Stimulated activated CD4-positive, alpha-beta T cell treated with anti-CD3 and anti-CD28 coated beads, Interleukin-1b, Interleukin-23, amount 100 ng/mL, for 48 hours (primary cell): ENCODE results near the gene MYO6.

Experiments
- DNase-seq: peaks from one replicate; pipeline ENCODE4 v3.0.0-alpha.2; 2020

Gene MYO6

DNA sequence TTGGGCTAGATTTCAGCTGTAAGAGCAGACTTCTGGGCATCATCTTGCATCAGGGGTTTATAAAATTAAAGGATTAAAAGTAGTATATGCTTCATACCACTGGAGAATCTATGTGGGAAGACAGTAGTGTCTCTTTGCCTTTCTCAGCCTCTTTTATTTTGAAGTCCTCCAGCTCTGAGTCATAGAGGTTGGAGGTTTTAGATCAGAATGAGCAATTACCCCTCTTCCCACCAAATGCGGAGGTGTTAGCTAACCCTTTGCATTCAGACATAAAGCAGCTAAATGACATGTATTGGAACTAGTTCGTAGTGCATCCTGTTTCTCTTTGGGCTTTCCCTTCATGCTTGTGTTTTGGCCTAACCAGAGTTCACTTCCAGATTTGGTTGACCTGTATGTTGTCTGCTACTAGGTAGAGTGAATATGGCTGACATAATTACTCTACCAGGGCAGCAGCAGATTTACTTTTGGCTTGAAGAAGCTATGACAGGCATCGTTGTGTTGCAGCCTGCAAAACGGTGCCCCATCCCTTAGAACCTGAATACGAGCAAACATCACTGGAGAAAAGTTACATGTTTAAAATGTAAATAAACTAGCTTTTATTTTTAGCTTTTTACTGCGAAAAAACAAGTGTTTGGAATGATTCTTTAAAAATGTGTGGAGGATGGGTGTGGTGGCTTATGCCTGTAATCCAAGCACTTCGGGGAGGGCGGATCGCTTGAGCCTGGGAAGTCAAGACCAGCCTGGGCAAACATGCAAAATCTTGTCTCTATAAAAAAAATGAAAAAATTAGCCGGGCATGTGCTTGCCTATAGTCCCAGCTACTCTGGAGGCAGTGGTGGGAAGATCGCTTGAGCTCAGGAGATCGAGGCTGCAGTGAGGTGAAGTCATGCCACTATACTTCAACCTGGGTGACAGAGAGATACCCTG lies 82.2 kb downstream of the MYO6 start:
- peak; percentile 27 for DNase-seq

DNA sequence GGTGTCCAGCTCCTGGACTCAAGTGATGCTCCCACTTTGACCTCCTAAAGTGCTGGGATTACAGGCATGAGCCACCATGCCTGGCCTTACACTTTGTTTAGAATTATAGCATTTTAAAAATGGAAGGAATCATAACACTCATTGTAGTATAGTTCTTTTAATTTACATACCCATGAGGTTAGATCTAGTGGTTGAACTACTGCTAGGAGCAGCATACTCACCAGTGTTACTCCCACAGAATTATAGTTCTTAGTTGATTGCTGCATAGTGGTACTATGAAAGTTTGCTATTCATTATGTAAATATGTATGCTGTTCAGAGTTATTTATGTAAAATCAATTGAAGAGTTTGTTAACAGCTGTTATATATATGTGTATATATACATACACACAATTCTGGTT lies 85.4 kb downstream of the MYO6 start:
- DNase-seq: no peak

DNA sequence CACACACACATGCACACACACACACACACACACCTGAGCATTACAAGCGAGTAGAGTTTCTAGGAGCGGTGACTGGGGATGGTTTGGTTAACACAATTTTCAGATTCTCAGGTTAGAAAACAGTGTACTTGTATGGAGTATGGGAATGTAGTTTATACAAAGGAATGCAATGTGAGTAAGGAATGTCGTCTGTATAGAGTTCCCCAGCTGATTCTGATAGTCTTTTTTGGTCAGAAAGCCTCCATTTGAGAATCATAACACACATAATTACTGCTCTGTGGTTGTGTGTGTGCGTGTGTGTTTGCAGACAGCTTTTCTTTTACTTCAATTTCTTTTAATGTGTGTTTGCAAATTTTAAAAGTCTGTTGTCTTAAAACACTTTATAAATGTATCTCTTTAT lies 93.2 kb downstream of the MYO6 start:
- no peak for DNase-seq

DNA sequence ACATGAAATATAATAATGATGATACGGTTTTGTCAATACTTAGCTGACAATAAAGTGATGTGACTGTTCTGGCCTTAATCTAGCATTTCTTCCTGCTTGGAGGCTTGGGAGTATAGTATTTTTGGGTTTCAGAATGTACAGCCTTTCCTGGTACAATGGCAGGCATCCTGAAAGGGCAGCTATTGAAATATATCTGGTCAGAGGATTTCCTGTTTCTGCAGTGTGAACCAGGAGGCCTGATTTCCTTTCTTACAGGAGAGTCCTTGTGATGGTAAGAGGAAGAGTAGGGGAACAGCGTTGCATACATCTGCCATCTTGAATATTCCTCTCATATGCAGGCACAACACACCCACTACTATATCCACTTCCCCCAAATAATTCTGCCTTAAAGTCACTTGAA lies 93.7 kb downstream of the MYO6 start:
- no peak for DNase-seq

DNA sequence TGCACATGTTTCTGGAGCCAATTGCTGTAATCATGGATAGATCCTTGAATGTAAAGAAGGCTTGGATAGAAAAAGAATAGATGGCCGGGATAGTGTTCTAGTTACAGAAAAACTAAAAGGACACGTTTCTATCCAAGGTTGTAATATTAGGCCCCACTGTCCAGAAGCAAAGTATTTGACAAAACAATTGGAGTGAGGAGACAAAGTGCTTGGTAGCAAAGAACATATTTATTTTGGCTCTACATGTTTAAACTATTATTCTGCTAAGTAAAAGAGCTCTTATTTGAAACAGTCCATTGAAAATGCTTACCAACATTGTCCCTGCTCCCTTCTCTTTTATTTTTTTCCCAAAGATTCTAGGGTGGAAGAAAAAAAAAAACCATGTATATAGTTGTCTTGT lies 94.4 kb downstream of the MYO6 start:
- DNase-seq: no peak

DNA sequence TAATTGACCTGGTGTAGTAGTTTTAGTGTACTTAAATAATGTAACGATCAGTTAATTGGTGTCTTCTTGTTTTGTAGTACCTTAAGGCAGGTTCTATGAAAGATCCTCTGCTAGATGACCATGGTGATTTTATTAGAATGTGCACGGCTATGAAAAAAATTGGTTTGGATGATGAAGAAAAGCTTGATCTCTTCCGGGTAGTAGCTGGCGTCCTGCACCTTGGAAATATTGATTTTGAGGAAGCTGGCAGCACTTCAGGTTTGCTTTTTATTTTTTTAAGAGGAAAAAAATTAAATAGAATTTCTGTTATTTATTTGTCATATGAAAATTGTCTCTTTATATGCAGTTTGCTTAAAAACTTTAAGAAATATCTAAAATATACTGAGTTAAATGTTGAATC lies 99.2 kb downstream of the MYO6 start:
- no peak for DNase-seq

DNA sequence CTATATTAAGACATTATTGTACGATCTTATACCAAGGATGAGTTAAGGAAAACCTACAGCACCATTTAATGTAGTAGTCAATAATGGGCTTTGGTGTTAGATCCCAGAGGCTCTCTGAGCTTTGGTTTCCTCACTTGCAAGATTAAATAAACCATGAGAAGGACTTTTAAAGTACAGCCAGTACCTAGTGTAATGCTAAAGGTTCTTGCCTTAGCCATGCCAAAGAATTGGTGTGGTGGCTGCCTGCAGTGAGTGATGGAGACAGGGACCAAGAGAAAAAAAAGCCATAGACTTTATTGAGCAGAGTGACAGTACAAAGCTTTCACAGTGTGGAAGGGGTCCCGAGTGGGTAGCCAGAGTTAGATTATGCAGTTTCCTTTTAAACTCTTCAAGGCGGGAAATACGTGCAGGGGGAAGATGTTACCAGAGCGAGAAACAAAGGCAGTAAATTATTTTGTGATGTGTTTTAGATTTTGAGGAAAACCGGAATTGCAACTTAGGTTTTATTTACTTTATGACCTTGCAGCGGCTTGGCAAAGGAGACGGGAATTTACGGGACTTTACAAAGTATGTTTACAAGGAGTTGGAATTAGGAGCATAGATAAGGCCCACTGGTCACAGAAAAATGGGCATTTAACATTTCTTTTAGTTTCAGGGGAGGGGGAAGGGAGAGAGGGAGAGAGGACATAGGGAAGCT lies 100.4 kb downstream of the MYO6 start:
- DNase-seq: no peak

DNA sequence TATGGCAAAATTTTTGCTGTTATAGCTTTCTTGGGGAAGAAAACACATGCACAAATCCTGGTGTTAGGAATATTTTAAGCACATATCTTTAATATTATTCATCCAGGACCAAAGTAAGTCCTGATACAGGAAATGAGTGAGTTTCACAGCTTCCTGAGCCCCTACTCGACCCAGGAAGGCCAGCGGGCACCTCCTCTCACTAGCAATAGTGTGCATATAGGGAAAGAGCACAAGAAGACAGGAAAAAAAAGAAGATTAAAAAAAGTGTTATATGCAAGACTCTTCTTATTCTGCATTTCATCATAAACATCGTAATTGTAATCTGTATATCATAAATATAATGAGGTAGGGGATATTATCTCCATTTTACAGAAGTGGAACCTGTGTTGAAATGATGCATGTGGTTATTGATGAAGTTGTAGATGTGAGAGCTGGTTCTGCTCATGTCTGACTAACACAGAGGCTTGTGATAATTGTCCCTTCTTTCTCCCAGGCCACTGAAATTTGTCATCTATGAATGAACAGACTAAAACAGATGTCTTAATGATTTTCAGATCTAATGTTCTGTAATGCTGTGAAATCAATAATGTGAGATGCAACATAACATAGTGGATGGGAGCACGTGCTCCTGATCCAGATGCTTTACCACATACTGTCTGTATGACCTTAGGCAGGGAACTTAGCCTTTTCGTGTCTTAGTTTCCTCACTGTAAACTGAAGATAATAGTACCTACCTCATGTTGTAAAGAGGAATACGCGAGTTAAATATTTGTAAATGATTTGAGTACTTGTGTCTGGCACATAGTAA lies 101.2 kb downstream of the MYO6 start:
- DNase-seq: no peak

DNA sequence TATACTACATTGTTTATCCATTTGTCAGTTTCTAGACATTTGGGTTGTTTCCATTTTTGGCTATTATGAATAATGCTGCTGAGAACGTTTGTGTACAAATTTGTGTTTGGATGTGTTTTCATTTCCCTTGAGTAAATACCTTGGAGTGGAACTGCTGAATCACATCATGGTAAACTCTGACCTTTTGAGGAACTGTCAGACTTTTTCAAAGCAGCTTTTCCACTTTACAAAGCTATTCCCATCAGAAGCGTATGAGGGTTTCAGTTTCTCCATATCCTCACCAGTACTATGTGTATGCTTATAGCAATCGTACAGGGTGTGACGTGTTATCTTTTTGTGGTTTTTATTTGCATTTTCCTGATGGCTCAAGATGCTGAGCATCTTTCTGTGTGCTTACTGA lies 103.7 kb downstream of the MYO6 start:
- DNase-seq: no peak

DNA sequence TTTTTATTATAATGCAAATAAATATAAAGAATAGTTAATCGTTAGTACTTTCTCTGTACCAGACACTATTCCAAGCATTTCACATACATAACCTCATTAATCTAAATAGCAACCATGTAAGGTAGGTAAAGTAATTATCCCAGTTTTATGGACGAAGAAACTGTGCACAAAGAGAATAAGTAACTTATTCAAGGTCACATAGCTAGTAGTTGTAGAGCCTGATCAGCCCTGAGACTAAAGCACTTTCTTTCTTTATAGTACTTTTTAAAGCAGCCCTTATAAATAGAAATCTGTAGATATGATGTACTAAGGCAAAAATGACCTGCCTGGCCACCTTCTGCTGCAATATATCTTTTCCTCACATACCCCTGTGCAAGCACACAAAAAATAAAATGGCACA lies 104.8 kb downstream of the MYO6 start:
- DNase-seq: no peak

DNA sequence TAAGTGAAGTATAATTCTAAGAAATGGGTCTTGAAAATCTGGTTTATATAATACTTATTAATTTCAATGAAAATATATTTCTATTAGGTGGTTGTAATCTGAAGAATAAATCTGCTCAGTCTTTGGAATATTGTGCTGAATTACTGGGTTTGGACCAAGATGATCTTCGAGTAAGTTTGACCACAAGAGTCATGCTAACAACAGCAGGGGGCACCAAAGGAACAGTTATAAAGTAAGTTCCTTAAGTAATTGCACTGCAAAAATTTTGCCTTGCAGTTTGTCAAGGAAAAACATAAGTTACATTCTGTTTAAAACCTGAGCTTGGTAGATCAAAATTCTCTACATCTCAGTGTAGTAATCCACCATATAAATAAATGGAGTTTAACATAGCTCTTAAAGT lies 106.0 kb downstream of the MYO6 start:
- no peak for DNase-seq

DNA sequence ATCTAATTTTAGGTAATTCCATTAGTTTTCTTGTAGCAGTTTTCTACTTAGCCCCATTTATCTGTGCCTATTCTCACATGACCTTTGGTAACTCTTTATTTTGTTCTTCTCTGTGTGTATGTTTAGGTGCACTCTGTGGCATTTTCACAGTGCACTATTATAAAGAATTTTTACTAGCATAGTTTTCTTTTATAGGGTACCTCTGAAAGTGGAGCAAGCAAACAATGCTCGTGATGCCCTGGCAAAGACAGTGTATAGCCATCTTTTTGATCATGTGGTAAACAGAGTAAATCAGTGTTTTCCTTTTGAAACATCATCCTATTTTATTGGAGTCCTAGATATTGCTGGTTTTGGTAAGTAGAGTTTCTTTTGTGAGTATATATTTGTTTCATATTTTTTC lies 107.9 kb downstream of the MYO6 start:
- DNase-seq: no peak

DNA sequence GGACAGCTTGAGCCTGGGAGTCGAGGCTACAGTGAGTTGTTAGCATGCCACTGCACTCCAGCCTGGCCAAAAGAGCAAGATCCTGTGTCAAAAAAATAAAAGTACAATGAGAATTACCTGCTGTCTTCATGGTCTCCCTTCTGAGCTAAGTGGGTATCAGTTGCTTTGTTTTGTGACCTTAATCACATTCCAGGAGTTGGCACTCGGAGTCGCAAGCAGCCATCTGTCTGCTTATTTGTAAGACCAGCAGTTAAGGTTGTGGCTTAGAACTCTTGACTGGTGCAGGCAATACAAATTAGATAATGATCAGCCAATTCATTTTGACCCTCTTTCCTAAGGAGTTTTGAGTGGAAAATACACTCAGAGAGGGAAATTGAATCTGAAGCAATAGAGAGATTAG lies 114.0 kb downstream of the MYO6 start:
- no peak for DNase-seq

DNA sequence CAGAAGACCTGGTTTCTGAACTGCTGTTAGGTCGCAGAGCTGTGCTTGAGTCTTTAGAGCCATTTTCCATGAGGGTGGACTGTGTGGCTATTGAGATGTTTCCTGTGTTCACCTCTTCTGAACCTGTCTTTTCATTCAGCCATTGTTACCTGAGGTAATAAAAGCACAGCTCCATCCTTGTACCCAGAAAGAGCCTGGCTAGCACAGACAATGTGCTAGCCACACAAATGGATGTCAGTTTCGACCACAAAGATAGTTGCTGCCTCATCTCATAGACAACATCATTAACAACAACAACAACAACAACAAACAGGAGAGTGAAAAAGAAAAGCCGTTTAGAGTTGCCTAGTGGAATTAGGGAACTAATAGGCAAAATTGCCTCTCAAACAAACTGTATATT lies 114.7 kb downstream of the MYO6 start:
- no peak for DNase-seq

DNA sequence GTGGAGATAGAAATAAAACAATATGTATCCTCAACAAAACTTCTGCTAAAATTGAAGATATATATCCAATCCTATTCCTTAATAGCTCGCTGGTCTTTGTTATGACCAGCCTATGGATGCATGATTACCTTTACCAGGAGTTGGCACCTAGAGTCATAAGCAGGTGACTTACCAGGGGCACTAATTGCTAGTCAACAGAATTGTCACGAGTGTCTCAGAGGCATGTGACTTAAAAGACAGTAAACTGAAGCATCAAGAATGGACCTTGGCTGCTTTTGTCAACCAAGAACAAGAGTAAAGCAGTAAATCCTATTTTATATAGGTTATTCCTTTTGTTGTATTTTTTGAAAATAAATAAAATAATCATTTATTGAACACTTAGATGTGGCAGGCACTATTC lies 115.4 kb downstream of the MYO6 start:
- DNase-seq: no peak

DNA sequence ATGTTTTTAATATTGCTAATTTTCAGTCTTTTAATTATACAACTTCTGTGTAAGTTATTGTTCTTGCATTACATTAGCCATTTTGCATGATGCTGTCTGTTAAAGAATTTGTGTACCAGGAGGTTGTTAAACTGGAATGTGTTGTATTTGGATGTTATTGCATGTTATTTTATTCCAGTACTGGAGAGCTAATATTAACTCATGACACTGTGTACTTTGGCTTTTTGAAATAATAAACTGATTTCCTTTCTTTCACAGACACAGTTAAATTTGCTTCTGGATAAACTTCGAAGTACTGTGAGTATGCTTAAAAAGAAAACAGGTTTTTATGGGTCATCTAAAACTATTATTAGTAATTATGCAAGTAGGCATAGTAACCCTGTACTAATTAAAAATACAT lies 121.3 kb downstream of the MYO6 start:
- no peak for DNase-seq

DNA sequence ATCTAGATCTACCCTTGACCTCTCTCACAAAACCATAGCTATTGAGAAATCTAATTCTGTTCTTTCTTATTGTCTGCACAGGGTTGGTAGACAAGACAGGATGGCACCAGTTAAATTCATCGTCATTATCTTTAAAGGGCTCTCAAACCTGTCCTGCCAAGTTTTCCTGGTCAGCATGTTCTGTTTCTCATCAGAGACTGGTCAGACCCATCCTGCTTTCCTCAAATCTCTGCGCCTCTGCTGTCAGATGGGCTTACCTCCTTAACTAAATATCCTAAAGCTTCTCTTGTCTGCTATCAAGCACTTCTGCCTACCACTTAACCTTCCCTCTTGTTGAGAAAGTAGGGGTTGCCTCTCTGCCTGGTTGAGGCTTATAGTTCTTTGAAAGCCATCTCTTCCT lies 125.2 kb downstream of the MYO6 start:
- no peak for DNase-seq

DNA sequence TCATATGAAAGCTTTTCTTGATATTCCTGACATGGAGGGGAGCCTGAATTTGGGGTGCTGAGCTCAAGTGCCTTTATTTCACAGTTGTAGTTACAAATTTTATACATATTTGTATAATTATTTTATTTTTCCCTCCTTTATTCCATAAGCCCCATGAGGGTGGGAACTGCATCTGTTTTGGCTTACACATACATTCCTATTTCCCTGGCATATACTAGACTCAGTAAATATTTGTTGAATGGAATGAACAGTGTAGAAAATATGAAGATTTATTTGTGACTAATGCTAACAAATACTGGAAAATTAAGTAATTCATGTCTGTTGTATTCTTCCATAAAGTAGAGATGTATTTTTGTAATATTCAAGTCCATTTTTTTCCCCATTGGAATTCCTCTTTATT lies 127.1 kb downstream of the MYO6 start:
- no peak for DNase-seq

DNA sequence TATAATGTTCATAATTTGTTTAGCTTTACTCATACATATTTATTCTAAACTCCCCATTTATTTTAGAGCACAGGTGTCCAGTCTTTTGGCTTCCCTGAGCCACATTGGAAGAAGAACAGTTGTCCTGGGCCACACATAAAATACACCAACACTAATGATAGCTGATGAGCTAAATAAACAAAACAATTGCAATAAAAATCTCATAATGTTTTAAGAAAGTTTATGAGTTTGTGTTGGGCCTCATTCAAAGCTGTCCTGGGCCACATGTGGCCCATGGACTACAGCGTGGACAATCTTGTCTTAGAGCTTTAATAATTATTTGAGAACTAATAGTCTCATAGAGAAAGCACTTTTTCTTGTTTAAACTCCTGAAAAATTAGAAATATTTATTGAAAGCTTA lies 131.3 kb downstream of the MYO6 start:
- no peak for DNase-seq

DNA sequence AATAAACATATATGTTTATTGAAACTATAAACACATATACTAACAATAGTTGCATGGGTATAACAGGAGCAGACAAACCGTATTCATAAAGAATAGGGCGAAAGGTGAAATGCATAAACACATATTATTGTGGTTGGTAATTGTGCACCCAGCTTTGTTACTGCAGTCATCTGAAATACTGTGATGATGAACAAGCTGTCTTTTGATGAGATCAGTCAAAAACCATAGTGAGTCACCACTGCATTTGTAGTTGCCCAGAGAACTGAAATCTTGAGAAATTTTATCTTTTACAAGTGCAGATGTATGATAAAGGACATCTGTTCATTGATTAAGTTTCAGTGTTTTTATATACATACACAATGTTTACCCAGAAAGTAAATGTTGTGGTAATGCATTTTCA lies 133.7 kb downstream of the MYO6 start:
- no peak for DNase-seq

DNA sequence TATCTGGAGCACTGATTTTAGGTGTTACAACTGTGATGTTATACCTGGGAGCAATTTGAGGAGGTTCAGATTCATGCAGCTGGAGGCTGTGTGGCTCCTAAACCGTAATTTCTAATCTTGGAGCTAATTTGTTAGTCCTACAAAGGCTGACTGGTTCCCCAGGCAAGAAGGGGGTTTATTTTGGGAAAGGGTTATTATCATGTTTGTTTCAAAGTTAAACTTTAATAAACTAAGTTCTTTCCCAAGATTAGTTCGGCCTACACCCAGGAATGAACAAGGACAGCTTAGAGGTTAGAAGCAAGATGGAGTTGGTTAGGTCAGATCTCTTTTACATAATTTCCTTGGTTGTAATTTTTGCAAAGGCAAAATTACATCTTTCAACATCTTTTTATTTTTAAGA lies 135.8 kb downstream of the MYO6 start:
- no peak for DNase-seq

DNA sequence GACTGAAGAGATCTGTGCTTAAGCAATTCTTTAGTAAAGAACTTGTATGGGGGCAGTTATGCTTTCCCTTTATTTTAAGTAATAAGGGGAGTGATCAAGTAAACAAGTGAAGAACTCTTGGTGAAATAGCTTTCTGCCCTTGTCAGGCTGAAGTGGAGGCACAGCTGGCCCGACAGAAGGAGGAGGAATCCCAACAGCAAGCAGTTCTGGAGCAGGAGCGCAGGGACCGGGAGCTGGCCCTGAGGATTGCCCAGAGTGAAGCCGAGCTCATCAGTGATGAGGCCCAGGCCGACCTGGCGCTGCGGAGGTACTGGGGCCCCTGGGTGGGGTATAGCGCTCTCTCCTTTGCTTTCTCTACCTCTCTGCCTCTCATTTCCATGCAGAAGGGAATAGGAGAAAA lies 143.3 kb downstream of the MYO6 start:
- no peak for DNase-seq

DNA sequence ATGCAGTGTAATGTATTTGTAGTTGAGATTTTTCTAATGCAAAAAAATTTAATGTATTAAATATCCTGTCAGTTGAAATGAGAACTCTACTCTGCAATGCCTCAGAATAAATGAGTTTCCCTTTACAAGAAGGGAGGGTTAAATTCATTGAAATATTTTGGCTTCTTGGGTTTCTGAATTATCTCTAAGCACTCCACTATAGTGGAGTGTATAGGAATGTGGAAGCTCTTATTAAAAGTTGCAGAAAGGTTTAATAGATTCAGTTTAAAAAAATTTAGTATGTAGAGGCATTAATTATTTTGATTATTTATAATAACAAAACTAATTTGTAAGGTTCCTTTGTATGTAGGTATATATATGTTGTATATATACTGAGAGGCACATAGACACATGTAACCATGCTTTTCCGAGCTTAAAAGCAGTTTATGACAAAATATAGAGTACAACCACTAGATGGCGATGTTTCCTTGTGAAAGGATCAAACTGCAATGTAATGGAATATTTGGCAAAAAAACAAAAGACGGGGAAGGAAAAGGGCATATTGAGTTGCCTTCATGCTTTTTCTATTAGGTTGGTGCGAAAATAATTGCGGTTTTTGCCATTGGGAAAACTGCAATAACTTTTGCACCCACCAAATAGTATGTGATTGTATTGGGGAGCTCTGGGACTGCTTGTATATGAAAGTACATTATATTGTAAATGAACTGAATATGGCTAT lies 144.2 kb downstream of the MYO6 start:
- DNase-seq: no peak
